ENCODE results near the gene NSL1. TPM values are rescaled to one million over a fixed set of nuclear protein-coding genes. Genes with fewer than 3 reads are reported as not detected.

Gene NSL1
- total RNA-seq, 1 experiment from 2014 or later: 45.6 TPM

DNA sequence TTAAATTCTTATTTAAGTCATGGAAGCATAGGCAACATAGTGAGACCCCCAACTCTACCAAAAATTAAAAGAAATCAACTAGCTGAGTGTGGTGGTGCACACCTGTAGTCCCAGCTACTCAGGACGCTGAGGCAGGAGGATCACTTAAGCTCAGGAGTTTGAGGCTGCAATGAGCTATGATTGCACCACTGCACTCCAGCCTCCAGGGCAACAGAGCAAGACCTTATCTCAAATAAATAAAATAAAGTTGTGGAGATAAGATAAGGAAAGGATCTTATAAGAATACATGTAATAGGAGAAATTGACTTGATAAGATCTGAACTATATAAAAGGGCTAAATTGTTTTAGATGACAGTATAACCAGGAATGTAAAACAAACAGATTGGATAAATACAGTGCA lies 89.7 kb downstream of the NSL1 start:
- Histone ChIP-seq H3K36me3 (ENCODE audit: control insufficient read depth, insufficient read depth, low read length) (no peaks in the 10 kb centered on the region), H3K4me1 (peaks cover 37% of the 10 kb centered on the region), H3K9me3 (no peaks in the 10 kb centered on the region), H3K4me3 (ENCODE audit: low read depth, low read length) (no peak overlapping the region), H3K27me3 (replicated peaks; ENCODE audit: control insufficient read depth, insufficient read depth, low read length) (peaks cover 6% of the 10 kb centered on the region)
- Mint-ChIP-seq H3K36me3 (ENCODE audit: insufficient read depth, unreplicated experiment) (no peaks in the 10 kb centered on the region), H3K4me3 (ENCODE audit: unreplicated experiment) (no peak overlapping the region), H3K4me1 (ENCODE audit: low read depth, unreplicated experiment) (peaks cover 22% of the 10 kb centered on the region), H3K27ac (ENCODE audit: unreplicated experiment) (no peak overlapping the region), H3K9me3 (ENCODE audit: unreplicated experiment) (no peaks in the 10 kb centered on the region), H3K27me3 (ENCODE audit: insufficient read depth, unreplicated experiment) (peaks cover 24% of the 10 kb centered on the region)
- CTCF ChIA-PET: interaction anchor here (0.8 to 1.9 kb wide), 4 partner anchors 12 to 213 kb away, joined by 3 to 14 read pairs (median 4); no protein-coding TSS in a partner anchor
- TF ChIP-seq, protein P1, sequence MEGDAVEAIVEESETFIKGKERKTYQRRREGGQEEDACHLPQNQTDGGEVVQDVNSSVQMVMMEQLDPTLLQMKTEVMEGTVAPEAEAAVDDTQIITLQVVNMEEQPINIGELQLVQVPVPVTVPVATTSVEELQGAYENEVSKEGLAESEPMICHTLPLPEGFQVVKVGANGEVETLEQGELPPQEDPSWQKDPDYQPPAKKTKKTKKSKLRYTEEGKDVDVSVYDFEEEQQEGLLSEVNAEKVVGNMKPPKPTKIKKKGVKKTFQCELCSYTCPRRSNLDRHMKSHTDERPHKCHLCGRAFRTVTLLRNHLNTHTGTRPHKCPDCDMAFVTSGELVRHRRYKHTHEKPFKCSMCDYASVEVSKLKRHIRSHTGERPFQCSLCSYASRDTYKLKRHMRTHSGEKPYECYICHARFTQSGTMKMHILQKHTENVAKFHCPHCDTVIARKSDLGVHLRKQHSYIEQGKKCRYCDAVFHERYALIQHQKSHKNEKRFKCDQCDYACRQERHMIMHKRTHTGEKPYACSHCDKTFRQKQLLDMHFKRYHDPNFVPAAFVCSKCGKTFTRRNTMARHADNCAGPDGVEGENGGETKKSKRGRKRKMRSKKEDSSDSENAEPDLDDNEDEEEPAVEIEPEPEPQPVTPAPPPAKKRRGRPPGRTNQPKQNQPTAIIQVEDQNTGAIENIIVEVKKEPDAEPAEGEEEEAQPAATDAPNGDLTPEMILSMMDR (IDR thresholded peaks at IDR 0.05; ENCODE audit: insufficient read depth in 1 of 2, low read depth in 1 of 2, low read length in 1 of 2, severe bottlenecking in 1 of 2, unreplicated experiment in 1 of 2): peak; percentile 17 to 33
- peak; percentile 59 to 74 for DNase-seq
- intact Hi-C loops (cut with micrococcal nuclease; ENCODE audit: unreplicated experiment): loop anchor here (1.0 to 2.0 kb wide), 2 partner anchors 16 to 93 kb away; partner anchors contain the start of gene ATF3
- POLR2A ChIA-PET: interaction anchor here (0.5 to 1.5 kb wide), 3 partner anchors 92 to 1123 kb away, joined by 3 to 7 read pairs (median 3); partner anchors contain the start of gene ATF3
- no TSS peak for BruUV-seq (replicated peaks)

- no peaks in the 10 kb centered on the region for H3K36me3 ChIP-seq (ENCODE audit: control insufficient read depth, insufficient read depth, low read length)
- H3K4me1 Mint-ChIP-seq (ENCODE audit: low read depth, unreplicated experiment): peaks cover 22% of the 10 kb centered on the region
- no peaks in the 10 kb centered on the region for H3K9me3 Mint-ChIP-seq (ENCODE audit: unreplicated experiment)
- H3K4me3 ChIP-seq (ENCODE audit: low read depth, low read length): peak overlapping the region; percentile 58
- DNase-seq: peak; percentile 52 to 53
- no peaks in the 10 kb centered on the region for H3K9me3 ChIP-seq
- peak overlapping the region; percentile 73 for H3K4me3 Mint-ChIP-seq (ENCODE audit: unreplicated experiment)
- H3K27me3 Mint-ChIP-seq (ENCODE audit: insufficient read depth, unreplicated experiment): peaks cover 29% of the 10 kb centered on the region
- intact Hi-C loops (cut with micrococcal nuclease; ENCODE audit: unreplicated experiment): loop anchor here (1.0 to 2.0 kb wide), 2 partner anchors 17 to 92 kb away; partner anchors contain the start of gene ATF3
- TF ChIP-seq, protein P1 (IDR thresholded peaks at IDR 0.05; ENCODE audit: insufficient read depth in 1 of 2, low read depth in 1 of 2, low read length in 1 of 2, severe bottlenecking in 1 of 2, unreplicated experiment in 1 of 2): no peak
- peaks cover 37% of the 10 kb centered on the region for H3K4me1 ChIP-seq
- CTCF ChIA-PET: interaction anchor here (0.7 to 1.9 kb wide), 5 partner anchors 11 to 212 kb away, joined by 3 to 14 read pairs (median 4); no protein-coding TSS in a partner anchor
- H3K27ac Mint-ChIP-seq (ENCODE audit: unreplicated experiment): no peak overlapping the region
- POLR2A ChIA-PET: interaction anchor here (0.5 to 1.5 kb wide), 4 partner anchors 92 to 1122 kb away, joined by 3 to 7 read pairs (median 3); partner anchors contain the start of gene ATF3
- no peaks in the 10 kb centered on the region for H3K36me3 Mint-ChIP-seq (ENCODE audit: insufficient read depth, unreplicated experiment)
- no TSS peak for BruUV-seq (replicated peaks)
- peaks cover 8% of the 10 kb centered on the region for H3K27me3 ChIP-seq (replicated peaks; ENCODE audit: control insufficient read depth, insufficient read depth, low read length)
Measured at GRCh38 chr1:212700892-212701819, 90.4 kb downstream of the NSL1 start.

- H3K4me1 Mint-ChIP-seq (ENCODE audit: low read depth, unreplicated experiment): peaks cover 22% of the 10 kb centered on the region
- H3K27me3 Mint-ChIP-seq (ENCODE audit: insufficient read depth, unreplicated experiment): peaks cover 37% of the 10 kb centered on the region
- Histone ChIP-seq H3K9me3 (no peaks in the 10 kb centered on the region), H3K4me3 (ENCODE audit: low read depth, low read length) (peak overlapping the region; percentile 58), H3K27me3 (replicated peaks; ENCODE audit: control insufficient read depth, insufficient read depth, low read length) (peaks cover 8% of the 10 kb centered on the region), H3K4me1 (peaks cover 37% of the 10 kb centered on the region), H3K36me3 (ENCODE audit: control insufficient read depth, insufficient read depth, low read length) (no peaks in the 10 kb centered on the region)
- ChIA-PET CTCF (interaction anchor here (1.9 kb wide), 1 partner anchor 35 kb away, joined by 14 read pairs; no protein-coding TSS in a partner anchor), POLR2A (interaction anchor here (1.1 to 1.5 kb wide), 2 partner anchors 91 to 92 kb away, joined by 3 to 7 read pairs; partner anchors contain the start of gene ATF3)
- no peak overlapping the region for H3K27ac Mint-ChIP-seq (ENCODE audit: unreplicated experiment)
- no TSS peak for BruUV-seq (replicated peaks)
- DNase-seq: peak in 1 of 2 experiments; percentile 25
- H3K36me3 Mint-ChIP-seq (ENCODE audit: insufficient read depth, unreplicated experiment): no peaks in the 10 kb centered on the region
- TF ChIP-seq, protein P1 (IDR thresholded peaks at IDR 0.05; ENCODE audit: insufficient read depth in 1 of 2, low read depth in 1 of 2, low read length in 1 of 2, severe bottlenecking in 1 of 2, unreplicated experiment in 1 of 2): no peak
- intact Hi-C loops (cut with micrococcal nuclease; ENCODE audit: unreplicated experiment): loop anchor here (2.0 kb wide), 1 partner anchor 92 kb away; the partner anchor contains the start of gene ATF3
- peak overlapping the region; percentile 73 for H3K4me3 Mint-ChIP-seq (ENCODE audit: unreplicated experiment)
- no peaks in the 10 kb centered on the region for H3K9me3 Mint-ChIP-seq (ENCODE audit: unreplicated experiment)
Measured at GRCh38 chr1:212700223-212700891, 91.2 kb downstream of the NSL1 start.
